ENCODE results near the gene ZDHHC20.
"Not testable (repeated sequence)": the region's sequence is repeated elsewhere in the genome, so short reads cannot be mapped to it uniquely, and the experiment has no call there.

ZDHHC20 gene

DNA sequence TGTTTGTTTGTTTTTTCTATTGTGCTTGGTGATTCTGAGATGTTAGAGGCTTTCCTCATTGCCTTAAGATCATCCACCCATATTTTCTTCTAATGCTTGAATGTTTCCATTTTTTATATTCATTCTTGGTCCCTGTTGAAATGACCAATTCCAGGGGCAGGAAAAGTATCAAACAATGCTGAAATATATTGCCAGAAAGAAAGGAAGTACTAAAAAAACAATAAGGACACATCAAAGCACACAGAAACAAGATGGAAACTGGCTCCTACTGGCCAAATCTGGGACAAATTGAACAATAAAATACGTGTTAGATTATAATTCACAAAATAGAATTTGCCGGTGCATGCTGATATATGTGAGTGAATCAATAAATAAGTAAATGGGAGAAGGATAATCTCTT is 23.9 kb downstream of the ZDHHC20 start:
- DNase-seq, result no peak

DNA sequence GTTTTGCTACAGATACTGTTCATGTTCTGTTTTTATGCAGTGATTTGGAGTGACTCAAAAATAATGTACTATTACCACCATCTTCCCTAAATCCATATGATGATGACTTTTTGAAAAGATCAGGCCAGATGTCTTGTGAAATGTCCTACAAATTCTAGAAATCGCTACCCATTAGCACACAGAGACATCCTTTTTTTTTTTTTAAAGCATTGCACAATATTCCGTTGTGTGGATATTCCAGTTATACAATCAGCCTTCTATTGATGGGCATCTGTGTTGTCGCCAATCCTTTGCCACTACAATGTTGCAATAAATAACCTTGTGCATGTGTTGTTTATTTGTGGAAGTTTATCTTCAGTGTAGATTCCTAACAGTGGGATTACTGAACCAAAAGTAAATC is 24.5 kb downstream of the ZDHHC20 start:
- DNase-seq, result no peak

DNA sequence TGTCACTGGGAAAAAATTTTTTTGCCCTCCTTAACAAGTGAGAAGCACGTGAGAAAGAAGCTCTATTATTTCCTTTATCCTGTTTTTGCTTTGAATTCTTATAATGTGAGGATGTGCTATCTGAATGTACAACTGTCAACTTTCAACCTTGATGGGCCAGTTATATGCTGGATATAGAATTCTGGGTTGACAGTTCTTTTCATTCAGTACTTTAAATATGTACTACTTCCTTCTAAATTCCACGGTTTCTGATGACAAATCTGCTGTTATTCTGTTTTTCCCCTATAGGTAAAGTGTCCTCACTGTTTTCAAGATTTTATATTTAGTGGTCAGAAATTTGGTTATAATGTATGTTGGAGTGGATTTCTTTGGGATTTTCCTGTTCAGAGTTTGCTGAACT is 29.9 kb downstream of the ZDHHC20 start:
- DNase-seq, result no peak

DNA sequence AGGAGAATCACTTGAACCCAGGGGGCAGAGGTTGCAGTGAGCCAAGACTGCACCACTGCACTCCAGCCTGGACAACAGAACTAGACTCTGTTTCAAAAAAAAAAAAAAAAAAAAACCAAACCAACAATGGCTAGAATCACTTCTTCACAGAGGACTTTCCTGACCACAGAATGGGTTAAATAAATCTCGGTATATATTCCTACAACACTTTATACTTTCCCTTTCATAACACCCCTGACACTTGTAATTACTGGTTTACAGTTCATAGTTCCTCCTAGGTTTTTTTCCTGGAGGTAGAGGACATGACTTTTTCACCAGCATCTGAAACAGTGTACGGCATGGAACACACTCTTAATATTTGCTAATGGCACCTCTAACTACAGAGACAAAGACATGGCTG is 31.4 kb downstream of the ZDHHC20 start:
- DNase-seq, result no peak

DNA sequence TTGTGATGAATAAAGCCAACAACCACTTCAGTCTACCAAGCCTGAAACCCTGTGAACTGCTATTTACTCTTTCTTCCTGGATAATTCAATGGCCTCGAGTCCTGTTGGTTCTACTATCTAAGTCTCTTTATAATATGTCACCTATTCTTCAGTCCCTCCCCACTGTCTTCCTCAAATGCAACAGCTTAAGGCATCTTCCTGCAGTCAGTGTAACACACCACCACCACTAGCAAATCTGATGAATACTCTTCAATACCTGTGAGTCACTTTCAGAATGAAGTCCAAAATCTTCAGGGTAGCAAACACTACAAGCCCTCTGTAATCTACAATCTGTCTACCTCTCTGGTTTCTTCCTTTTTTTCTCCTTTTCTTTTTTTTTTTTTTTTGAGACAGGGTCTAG is 32.9 kb downstream of the ZDHHC20 start:
- DNase-seq, result no peak

DNA sequence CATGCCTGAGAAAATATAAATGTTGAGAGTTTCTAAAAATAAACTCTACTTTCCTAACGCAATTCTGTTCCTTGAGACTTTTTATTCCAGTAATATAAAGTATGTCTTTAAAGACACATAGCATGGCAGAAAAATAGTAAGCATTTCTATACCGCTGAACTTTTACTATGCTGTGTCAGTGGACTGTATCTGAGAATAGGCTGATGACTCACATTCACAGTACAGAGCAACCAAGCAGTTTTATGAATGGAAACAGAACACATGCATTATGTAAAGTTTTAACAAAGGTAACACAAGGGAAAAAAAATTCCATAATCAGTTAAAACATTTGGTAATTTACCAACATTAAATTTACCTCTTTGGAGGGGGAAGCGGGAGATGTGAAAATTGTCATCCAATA is 38.4 kb downstream of the ZDHHC20 start:
- no peak for DNase-seq

DNA sequence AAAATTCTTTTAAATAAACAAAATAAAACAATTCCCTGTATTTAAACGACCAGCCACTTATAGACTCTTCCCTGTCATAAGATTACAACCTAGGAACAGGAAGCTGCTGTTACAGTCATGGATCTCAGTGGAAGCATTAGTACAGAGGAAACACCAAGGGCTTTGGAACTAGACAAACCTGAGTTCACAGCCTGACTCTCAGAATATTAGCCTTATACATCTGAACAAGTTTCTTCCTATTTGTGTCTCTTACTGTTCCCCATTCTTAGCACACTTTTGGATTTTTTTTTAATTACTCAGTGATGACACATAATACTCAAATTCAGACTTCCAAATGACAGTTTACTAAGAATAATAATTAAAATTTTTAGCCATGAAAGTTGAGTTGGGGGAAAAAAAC is 46.1 kb downstream of the ZDHHC20 start:
- DNase-seq, result no peak

DNA sequence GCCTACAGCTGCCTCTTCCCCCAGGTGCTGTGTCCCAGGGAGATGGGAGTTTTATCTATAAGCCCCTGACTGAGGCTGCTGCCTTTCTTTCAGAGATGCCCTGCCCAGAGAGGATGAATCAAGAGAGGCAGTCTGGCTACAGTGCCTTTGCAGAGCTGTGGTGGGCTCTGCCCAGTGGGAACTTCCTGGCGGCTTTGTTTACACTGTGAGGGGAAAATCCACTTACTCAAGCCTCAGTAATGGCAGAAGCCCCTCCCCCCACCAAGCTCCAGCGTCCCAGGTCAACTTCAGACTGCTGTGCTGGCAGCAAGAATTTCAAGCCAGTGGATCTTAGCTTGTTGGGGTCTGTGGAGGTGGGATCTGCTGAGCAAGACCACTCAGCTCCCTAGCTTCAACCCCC is 48.6 kb downstream of the ZDHHC20 start:
- DNase-seq, result not testable (repeated sequence)

DNA sequence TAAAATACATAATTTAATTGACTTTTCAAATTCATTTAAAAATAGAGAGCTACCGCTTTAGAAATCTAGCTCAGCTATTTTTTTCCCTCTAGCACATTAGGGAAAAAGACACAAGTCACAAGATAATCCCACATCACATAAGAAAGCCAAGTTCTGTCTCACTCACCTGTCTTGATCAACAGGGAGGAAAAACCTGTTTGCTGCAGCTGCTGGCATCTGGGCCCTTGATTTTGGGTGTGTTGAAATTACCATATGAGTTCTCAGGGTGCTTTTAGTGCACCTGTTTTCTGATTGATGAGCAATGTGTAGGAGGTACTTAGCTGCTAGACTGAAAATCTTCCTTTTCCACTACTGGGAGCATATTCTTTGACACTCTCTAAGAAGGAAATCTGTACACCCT is 53.8 kb downstream of the ZDHHC20 start:
- no peak for DNase-seq

DNA sequence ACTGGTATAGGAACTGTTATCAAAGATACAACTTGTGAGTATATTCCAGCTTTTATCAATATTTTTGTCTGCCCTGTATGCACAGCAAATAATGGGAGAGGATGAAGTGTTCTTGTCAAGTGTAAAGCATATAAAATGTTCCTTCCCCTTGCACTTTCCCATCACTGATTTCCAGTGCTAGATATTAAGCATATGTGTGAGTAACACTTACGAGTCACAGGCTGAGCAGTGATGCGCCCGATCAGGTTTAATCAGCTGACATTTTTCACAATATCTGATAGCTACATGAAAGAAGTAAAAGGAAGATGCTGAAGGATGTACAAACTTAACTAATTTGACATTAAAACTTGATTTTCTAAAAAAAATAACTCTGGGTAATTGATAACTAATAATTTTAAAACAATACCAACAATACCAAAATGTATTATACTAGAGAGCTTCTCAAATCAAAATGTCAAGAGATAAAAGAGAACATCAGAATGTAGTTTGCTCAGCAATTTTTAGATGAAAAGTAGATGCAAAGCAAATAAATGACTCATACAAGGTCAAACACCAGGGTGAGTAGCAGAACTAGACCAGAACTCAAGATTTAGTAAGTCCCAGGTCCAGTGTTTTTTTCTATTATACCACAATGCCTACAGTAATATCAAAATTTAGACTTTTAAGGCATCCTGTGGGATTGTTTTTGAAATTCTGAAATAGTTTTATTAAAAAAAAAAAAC is 56.4 kb downstream of the ZDHHC20 start:
- peak; percentile 13 for DNase-seq

DNA sequence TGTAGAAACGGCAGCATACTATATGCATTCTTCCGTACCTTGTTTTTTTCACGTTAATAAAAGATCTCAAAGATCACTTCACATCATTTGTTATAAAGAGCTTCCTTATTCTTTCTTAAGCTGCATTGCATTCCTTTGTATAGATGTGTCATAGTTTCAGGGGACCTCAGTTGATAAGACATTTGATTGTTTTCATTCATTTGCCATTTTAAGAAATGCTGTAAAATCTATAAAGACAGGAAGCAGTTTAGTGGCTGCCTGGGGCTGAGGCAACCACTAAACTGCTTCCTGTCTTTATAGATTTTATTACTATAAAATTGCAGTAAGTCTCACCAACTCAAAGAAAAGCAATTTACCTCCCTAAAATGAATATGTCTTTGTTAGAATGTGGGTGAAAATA is 59.4 kb downstream of the ZDHHC20 start:
- DNase-seq, result no peak

DNA sequence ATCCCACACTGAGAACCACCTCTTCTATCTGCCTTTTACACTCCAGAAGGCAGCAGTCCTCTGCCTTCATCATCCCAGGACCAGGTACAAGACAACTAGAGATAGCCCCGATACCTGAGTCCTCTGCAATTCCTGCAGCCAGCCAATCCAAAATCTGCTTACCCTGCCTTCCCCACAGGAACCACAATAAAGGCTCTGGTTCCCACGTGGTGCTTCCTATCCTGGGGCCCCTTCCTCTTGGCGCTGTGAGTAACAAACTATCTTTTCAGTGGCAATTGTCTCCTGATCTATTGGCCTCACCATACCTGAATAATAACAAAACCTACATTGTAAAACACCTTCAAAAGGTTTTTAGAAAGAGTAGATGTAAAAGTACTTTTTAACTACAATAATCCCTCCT is 63.1 kb downstream of the ZDHHC20 start:
- peak; percentile 39 for DNase-seq

DNA sequence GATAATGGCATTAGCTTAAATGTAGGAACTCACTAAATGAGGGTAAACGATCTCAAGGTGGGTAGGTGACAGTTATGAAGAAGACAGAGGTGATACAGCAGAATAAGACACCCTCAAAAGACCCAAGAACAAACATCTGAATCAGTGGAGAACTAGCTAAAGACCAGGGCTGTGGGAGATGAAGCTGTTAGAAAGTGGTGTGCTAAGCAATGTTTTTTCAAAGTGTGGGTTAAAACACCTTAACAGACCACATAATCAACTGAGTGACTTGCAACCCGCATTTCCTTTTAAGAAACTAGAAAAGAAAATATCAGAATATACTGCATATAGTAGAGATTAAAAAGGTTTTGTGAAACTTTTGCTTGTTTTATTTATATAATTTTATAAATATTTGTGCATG is 70.0 kb downstream of the ZDHHC20 start:
- no peak for DNase-seq

DNA sequence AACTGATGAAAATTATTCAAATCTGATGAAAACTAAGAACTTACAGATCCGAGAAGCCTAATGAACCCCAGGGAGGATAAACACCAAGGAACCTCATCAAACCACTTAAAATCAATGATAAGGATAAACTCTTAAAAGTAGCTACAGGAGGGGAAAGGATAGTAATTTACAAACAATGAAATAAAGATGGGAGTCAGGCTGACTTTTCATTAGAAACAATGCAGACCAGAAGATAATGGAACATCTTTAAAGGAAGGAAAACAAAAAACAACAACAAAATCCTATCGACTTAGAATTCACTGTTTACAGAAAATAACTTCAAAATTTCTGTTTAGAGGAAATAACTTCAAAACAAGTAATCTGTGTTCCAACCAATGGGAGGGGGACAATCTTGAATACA is 73.4 kb downstream of the ZDHHC20 start:
- DNase-seq, result no peak

DNA sequence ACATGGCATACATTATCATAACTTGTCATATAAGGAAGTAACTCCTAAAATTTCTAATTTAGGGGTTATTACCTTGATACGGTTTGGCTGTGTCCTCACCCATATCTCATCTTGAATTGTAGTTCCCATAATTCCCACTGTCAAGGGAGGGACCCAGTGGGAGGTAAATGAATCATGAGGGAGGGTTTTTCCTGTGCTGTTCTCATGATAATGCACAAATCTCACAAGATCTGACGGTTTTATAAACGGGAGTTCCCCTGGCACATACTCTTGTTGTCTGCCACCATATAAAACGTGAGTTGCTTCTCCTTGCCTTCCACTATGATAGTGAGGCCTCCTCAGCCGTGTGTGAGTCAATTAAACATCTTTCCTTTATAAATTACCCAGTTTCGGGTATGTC is 76.0 kb downstream of the ZDHHC20 start:
- DNase-seq, result no peak

DNA sequence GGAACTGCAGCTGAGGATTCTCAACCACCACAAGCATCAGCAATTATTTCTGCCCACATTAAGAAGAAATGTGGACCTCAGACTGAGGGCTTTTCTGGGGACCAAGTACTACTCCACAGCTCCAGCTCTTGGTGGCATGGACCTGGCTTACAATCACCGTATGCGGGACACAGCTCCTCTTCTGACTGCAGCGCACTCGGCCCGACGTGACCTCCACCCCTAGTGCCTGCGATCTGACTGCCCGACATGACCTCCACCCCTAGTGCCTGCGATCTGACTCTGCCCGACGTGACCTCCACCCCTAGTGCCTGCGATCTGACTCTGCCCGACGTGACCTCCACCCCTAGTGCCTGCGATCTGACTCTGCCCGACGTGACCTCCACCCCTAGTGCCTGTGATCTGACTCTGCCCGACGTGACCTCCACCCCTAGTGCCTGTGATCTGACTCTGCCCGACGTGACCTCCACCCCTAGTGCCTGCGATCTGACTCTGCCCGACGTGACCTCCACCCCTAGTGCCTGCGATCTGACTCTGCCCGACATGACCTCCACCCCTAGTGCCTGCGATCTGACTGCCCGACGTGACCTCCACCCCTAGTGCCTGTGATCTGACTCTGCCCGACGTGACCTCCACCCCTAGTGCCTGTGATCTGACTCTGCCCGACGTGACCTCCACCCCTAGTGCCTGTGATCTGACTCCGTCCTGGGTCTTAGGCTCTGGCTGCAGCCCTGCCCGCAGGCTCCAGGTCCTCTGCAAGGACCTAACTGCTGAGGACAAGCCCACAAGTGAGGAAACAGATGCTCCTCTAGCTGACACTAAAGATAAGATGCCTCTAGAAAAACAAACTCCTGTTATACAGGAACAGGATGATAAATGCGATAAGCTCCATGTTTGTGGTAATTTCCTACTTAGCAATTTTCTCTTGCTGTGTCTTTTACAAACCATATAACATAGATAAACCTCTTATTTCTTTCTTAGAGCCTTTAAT is 81.8 kb downstream of the ZDHHC20 start:
- DNase-seq, result not testable (repeated sequence)

DNA sequence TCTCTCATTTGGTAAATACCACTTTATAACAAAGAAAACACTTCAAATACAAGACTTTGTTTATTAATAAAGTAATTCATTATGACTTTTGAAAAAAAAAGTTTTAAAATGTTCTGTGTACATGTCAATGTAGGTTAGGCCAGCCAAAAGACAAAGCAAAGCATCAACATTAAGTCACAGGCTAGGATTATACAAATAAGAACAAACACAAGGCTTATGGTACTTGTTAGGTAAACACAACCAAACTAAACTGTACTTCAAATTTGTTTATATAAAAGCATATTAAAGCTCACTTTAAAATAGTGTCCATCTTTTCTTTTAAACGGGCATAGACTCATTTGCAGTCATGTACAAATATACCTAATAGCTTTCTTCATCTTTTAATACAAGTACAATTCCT is 86.6 kb downstream of the ZDHHC20 start:
- DNase-seq, result no peak

DNA sequence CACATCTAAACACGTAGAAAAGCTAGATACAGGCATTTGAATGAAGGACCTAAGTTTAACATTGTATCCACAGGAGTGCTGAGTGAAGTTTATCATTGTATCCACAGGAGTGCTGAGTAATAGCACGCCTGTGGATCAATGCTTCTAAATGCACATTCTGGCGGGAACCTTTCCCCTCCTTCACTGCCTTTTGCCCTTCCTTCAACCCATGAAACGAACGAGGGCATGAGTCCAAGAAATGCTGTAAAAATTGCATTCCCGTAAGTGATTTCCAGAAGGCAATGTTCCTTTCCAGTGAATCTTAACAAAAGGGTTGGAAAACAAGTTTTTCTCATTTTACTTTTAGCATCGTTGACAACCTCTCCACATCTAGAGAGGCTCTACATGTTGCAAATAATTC is 88.1 kb downstream of the ZDHHC20 start:
- DNase-seq, result no peak

DNA sequence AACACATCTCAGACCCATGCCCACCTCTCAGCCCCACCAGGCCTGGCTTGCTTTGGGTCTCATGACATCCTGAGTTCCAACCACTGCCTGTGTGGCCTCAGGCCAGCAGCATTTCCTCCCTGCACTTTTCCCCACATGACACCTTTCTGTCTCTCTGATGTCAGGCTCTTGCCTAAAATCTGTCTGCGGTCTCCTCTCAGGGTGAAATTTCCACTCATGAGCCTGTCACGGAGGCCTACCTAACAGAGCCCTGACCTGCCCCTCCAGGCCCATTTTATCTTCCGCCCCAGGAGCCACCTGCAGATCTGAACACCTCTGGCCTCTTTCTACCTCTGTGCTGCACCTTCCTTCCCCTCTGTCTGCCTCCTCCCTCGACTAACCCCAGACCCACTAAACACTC is 93.5 kb downstream of the ZDHHC20 start:
- no peak for DNase-seq

DNA sequence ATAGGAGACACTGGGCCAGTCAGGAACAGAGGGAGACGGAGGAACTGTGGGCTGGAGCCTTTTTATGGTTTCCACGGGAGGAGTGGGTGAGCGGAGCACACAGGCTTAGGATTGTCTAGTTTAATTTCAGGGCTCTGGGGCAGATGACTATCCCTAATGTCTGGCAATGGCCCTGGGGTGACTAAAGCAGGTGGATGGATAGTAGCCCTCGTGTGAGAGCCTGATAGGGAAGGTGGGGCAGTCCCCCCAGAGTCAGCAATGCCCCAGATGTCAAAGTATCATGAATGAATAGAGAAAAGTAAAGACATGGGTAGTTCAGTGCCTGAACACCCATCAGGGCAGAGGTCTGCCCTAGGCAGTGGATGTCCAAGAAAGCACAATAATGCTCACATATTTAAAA is 94.2 kb downstream of the ZDHHC20 start:
- DNase-seq, result no peak

DNA sequence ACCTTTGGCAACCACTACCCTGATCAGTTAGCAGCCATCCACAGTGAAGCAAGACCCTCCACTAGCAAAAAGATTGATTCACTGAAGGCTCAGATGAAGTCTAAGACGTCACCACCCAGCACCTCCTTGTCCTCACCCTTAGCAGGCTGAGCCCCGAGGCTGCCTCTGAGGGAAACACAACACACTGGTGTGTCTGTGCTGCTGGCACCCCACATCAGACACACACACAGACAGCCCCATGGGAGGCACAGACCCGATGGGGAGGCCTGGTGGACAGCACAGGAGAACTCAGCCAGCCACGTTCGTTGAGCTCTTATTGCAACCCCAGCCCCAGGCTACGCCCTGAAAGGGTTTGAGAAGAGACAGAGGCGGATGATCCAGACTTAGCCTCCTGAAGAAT is 94.7 kb downstream of the ZDHHC20 start:
- DNase-seq, result no peak

DNA sequence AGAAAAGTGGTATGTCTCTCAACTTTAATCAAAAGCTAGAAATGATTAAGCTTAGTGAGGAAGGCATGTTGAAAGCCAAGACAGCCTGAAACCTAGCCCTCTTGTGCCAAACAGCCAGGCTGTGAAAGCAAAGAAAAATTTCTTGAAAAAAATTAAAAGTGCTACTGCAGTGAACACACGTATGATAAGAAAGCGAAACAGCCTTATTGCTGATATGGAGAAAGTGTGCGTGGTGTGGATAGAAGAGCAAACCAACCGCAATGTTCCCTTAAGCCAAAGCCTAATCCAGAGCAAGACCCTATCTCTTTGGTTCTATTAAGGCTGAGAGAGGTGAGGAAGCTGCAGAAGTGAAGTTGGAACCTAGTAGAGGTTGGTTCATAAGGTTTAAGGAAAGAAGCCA is 96.4 kb downstream of the ZDHHC20 start:
- no peak for DNase-seq

DNA sequence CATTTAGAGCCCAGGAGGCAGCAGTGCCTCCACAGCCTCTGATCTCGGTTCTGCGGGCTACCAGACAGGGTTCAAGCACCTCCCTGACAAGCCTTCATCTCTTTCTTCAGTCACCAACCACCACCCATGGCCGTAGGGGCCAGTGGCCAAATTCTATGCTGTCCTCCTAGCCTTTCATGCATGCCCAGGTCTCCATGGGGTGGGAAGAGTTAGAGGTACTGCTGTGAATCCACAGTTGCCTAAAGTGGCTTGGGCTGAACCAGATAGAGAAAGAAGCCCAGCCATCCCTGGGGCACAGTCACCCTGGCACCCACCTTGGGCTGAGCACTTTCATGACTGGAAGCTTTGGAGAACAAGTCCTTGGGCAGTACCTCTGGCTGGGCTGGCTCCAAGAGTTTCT is 97.4 kb downstream of the ZDHHC20 start:
- no peak for DNase-seq

DNA sequence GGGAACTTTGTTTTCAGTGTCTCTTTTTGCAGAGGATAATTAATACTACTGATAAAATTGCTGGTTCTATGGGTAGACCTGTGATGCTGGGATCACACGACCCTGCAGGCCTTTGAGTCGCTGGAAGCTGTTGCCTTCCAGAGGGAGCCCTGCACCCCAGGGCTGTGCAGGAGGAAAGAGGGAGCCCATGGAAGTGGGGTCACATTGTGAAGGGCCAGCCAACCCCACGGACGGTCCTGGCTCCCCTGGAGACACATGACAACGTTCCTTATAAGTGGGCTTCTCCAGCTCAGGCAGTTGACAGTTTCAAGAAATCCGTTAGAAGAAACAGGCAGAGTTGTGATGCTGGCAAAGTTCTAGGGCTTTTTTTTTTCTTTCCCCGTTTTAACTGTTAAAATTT is 98.0 kb downstream of the ZDHHC20 start:
- no peak for DNase-seq

Data from stimulated activated CD4-positive, alpha-beta T cell treated with anti-CD3 and anti-CD28 coated beads, Interleukin-15, amount 100 ng/mL, for 24 hours (primary cell).